WI38 (cell line): Measurements from ENCODE around the gene SEL1L.
A peak's percentile ranks its signal among the peaks of the same experiment; 100 is the strongest.
"Not testable (repeated sequence)": the region's sequence is repeated elsewhere in the genome, so short reads cannot be mapped to it uniquely, and the experiment has no call there.

ENCODE experiments used
- H3K4me3 ChIP-seq: 2 replicates; pipeline ENCODE4 v1.5.1; 2011; ENCODE audit warnings: low read depth, mild to moderate bottlenecking, control low read depth, low read length
- TF ChIP-seq, protein P1 (sequence below): IDR thresholded peaks from 2 replicates; pipeline ENCODE4 v1.5.1; 2012; ENCODE audit warnings: low read depth, mild to moderate bottlenecking, control low read depth, low read length

The SEL1L gene

DNA sequence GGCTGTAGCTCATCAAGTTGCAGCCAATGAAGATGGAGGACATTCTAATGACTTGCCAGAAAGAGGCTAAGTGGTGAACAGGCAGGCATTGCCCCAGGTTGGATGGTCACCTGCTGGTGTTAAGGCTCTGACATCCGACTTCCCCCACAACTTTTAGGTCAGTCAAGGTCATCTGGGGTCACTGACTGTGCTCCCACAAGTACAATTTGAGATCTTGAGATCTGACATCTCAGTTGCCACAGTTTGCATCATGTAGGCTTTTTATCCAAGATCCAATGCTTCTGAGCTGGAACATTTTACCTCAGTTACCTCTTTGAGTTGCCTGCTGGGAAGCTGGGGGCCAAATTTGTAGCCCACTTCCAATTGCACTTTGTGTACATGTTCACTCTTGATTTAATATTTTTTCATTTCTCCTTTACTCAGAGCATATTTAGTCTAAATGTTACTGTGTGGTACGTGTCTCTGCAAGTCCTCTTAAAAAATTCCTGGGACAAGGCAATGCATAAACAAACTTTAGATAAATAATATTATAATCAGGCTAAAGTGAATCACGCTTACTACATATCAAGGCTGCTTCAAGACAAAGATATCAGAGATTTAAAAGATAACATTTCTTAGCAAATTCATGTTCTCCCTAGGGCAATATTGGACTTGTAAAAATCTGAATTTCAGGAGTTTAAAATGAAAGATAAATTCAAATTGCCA is 61.4 kb downstream of the SEL1L start:
- no peak overlapping the region for H3K4me3 ChIP-seq
- TF ChIP-seq, protein P1, sequence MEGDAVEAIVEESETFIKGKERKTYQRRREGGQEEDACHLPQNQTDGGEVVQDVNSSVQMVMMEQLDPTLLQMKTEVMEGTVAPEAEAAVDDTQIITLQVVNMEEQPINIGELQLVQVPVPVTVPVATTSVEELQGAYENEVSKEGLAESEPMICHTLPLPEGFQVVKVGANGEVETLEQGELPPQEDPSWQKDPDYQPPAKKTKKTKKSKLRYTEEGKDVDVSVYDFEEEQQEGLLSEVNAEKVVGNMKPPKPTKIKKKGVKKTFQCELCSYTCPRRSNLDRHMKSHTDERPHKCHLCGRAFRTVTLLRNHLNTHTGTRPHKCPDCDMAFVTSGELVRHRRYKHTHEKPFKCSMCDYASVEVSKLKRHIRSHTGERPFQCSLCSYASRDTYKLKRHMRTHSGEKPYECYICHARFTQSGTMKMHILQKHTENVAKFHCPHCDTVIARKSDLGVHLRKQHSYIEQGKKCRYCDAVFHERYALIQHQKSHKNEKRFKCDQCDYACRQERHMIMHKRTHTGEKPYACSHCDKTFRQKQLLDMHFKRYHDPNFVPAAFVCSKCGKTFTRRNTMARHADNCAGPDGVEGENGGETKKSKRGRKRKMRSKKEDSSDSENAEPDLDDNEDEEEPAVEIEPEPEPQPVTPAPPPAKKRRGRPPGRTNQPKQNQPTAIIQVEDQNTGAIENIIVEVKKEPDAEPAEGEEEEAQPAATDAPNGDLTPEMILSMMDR = no peak

GRCh38 chr14:81471062-81471461 is 62.6 kb downstream of the SEL1L start:
- TF ChIP-seq, protein P1 = no peak
- no peak overlapping the region for H3K4me3 ChIP-seq

GRCh38 chr14:81470557-81470826 is 63.2 kb downstream of the SEL1L start:
- H3K4me3 ChIP-seq = not testable (repeated sequence)

DNA sequence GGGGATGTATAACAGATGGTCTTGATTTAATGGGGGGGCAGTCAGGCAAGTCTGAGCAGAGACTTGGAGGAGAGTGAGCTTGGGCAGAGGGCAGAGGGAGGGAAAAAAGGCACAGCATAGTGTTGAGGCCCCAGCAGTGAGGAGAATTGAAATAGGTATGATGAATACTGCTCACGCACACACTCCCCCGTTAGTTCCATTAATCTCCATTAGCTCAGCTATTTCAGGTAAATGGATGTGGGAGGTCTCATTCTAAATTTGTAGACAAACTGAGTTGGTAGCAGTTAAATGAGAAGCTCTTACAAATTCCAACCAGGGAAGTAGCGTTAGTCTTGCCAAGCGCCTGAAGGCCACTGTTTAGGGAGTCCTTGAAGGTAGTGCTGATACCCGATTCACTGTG is 66.8 kb downstream of the SEL1L start:
- no peak overlapping the region for H3K4me3 ChIP-seq
- TF ChIP-seq, protein P1 = no peak

- H3K4me3 ChIP-seq = no peak overlapping the region
- TF ChIP-seq, protein P1 = no peak
Measured at GRCh38 chr14:81465507-81466228, 68.0 kb downstream of the SEL1L start.

- peak overlapping the region; percentile 42; the same call in 1 of the 2 replicates for H3K4me3 ChIP-seq
Measured at GRCh38 chr14:81465003-81465392, 68.7 kb downstream of the SEL1L start.

GRCh38 chr14:81464253-81465002 is 69.2 kb downstream of the SEL1L start:
- H3K4me3 ChIP-seq = peak overlapping the region; percentile 42
- TF ChIP-seq, protein P1 = peak; percentile 72

GRCh38 chr14:81462356-81462755 is 71.3 kb downstream of the SEL1L start:
- not testable (repeated sequence) for H3K4me3 ChIP-seq
